Spleen (tissue), 11 donors: Measurements from ENCODE around the gene SCAMP4. TPM values are rescaled to one million over a fixed set of nuclear protein-coding genes. Genes with fewer than 3 reads are reported as not detected.

Experiments
- DNase-seq: peaks from one replicate; pipeline ENCODE4 v3.0.0-alpha.2; 2020
- H3K27ac ChIP-seq, 8 donors: fragments of 200-600 bp; sonication (generic) in 7 of 8; 1 replicate in 4 of 8; 2 replicates in 4 of 8; pipeline versions ENCODE4 v1.5.0 to v1.8.0; 2016 to 2021; ENCODE audit warnings: inconsistent platforms in 4 of 8, mild to moderate bottlenecking in 4 of 8, moderate library complexity in 1 of 8
- H3K27me3 ChIP-seq, 7 donors: fragments of 200-600 bp; sonication (generic) in 6 of 7; replicated peaks in 1 of 7; 1 replicate in 4 of 7; 2 replicates in 3 of 7; pipeline versions ENCODE4 v1.5.0 to v1.8.0; 2016 to 2021; ENCODE audit warnings: inconsistent platforms in 3 of 7, mild to moderate bottlenecking in 1 of 7
- H3K36me3 ChIP-seq, 6 donors: fragments of 200-600 bp; sonication (generic) in 5 of 6; 1 replicate in 4 of 6; 2 replicates in 2 of 6; pipeline versions ENCODE4 v1.5.0 to v1.8.0; 2016 to 2021; ENCODE audit warnings: inconsistent platforms in 2 of 6
- H3K4me1 ChIP-seq, 6 donors: fragments of 200-600 bp; sonication (generic) in 5 of 6; 1 replicate in 3 of 6; 2 replicates in 3 of 6; pipeline versions ENCODE4 v1.5.0 to v1.8.0; 2016 to 2021; ENCODE audit warnings: inconsistent platforms in 3 of 6
- H3K4me3 ChIP-seq, 8 donors: fragments of 200-600 bp; sonication (generic) in 7 of 8; 1 replicate in 4 of 8; 2 replicates in 4 of 8; pipeline versions ENCODE4 v1.5.0 to v1.8.0; 2016 to 2021; ENCODE audit warnings: inconsistent platforms in 4 of 8, mild to moderate bottlenecking in 4 of 8, moderate library complexity in 2 of 8
- H3K9me3 ChIP-seq, 8 donors: fragments of 200-600 bp; sonication (generic) in 7 of 8; 1 replicate in 4 of 8; 2 replicates in 4 of 8; pipeline versions ENCODE4 v1.5.0 to v1.8.0; 2016 to 2021; ENCODE audit warnings: inconsistent platforms in 4 of 8
- CTCF ChIP-seq, 11 experiments: fragments of 200-600 bp in 7 of 11; fragments of 450-650 bp in 4 of 11; sonication (generic) in 4 of 11; IDR thresholded peaks in 8 of 11; conservative IDR thresholded peaks in 3 of 11; 1 replicate in 7 of 11; 2 replicates in 4 of 11; pipeline versions ENCODE4 v1.4.0 to v1.8.0; 2016 to 2021; ENCODE audit warnings: antibody characterized with exemption in 11 of 11, inconsistent platforms in 4 of 11, mild to moderate bottlenecking in 1 of 11
- POLR2A ChIP-seq, 3 donors: fragments of 450-650 bp; IDR thresholded peaks; one replicate each; pipeline ENCODE4 v1.5.1; 2017; ENCODE audit warnings: antibody characterized with exemption in 3 of 3, mild to moderate bottlenecking in 1 of 3
- POLR2AphosphoS5 ChIP-seq, 3 donors: sonication (generic); formaldehyde crosslinking; IDR thresholded peaks; one replicate each; pipeline ENCODE4 v1.5.1; 2017; ENCODE audit warnings: antibody characterized with exemption in 3 of 3
- WGBS, 5 donors: extraction: QIAGEN DNeasy Blood & Tissue Kit in 3 of 5; methylation state at CpG; one replicate each; pipeline versions ENCODE4 v1.1.5 to v1.1.7; 2013 to 2018; 5-methylcytosine and 5-hydroxymethylcytosine counted together
- intact Hi-C: fragments of 100-400 bp; cut with DNase I; formaldehyde crosslinking; loops from one replicate; pipeline ENCODE4 v1.15.0; 2023; ENCODE audit warnings: low total_unique reads
- polyA plus RNA-seq, 3 donors: library from polyadenylated mRNA; stranded (reverse); fragments of 200-250 nt; gene quantifications; one replicate each; pipeline ENCODE4 v1.2.1, GENCODE V29; 2013
- total RNA-seq, 7 donors: library from RNA; depleted of rRNA in 3 of 7; stranded (reverse); fragments of >200 nt in 3 of 7; fragmentation: NEBNext Ultra II Directional in 4 of 7; extraction: Animal tissue kit (Norgen Biotek cat#: 25700) in 4 of 7; gene quantifications; one replicate each; pipeline versions ENCODE4 v1.1.0 to v1.2.1, GENCODE V29; 2016 to 2021
- donor health status: healthy with polysubstance abuse.
- donor health status: DM: no; HTN: no; CAD: no; lungs with moderate emphysema.
- donor health status: DM: no; HTN: no; CAD: no.
- donor health status: Bipolar disorder and iron deficiency.
- donor health status: healthy.
- donor health status: DM: no; HTN: no; CAD: no.
- donor health status: DM: yes; HTN: yes; CAD: no.

The SCAMP4 gene
- total and polyA plus RNA-seq, 10 donors: 13.0 to 92.2 (median 51.8) TPM

DNA sequence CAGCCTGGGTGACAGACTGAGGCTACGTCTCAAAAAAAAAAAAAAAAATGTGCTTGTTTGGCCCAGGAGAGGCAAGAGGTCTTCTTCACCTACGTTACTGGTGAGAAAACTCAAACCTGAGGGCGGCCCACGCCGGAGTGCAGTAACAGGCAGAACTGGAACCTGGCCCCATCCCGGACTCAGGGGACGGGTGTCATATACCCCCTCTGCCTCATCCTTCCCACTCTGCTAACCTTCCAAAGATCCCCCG lies 414 bp upstream of the SCAMP4 start:
- no peak for DNase-seq
- H3K27ac ChIP-seq: peak overlapping the region; percentile 58 to 94 (median 90)
- no peak for TF ChIP-seq CTCF (IDR thresholded peaks at IDR 0.05 in 8 of 11, conservative IDR thresholded peaks at IDR 0.05 in 3 of 11)
- TF ChIP-seq POLR2A (IDR thresholded peaks at IDR 0.05): no peak
- TF ChIP-seq POLR2AphosphoS5 (IDR thresholded peaks at IDR 0.05): no peak
- H3K4me1 ChIP-seq: peaks cover 27 to 91% (median 71%) of the 10 kb centered on the region in 6 donors
- intact Hi-C loops: no loop called here
- no peaks in the 10 kb centered on the region for H3K27me3 ChIP-seq
- H3K36me3 ChIP-seq: peaks cover 0 to 33% (median 0%) of the 10 kb centered on the region in 6 donors
- no peaks in the 10 kb centered on the region for H3K9me3 ChIP-seq
- H3K4me3 ChIP-seq: peak overlapping the region in 6 of 8 donors; percentile 55 to 83 (median 69)
- 27 to 40% (median 38%) methylated on average over 8 of the region's 8 CpGs for WGBS, 5 donors

- peaks cover 27 to 96% (median 75%) of the 10 kb centered on the region in 6 donors for H3K4me1 ChIP-seq
- H3K4me3 ChIP-seq: peak overlapping the region; percentile 51 to 83 (median 66)
- intact Hi-C loops: no loop called here
- 70 to 77% (median 72%) methylated on average over 15 of the region's 15 CpGs for WGBS, 5 donors
- peaks cover 0 to 35% (median 0%) of the 10 kb centered on the region in 6 donors for H3K36me3 ChIP-seq
- H3K27ac ChIP-seq: peak overlapping the region; percentile 58 to 94 (median 90)
- no peak for DNase-seq
- no peaks in the 10 kb centered on the region for H3K27me3 ChIP-seq
- TF ChIP-seq POLR2A (IDR thresholded peaks at IDR 0.05) (no peak), CTCF (IDR thresholded peaks at IDR 0.05 in 8 of 11, conservative IDR thresholded peaks at IDR 0.05 in 3 of 11) (no peak)
- H3K9me3 ChIP-seq: no peaks in the 10 kb centered on the region
Measured at GRCh38 chr19:1905863-1906375, 720 bp downstream of the SCAMP4 start.

GRCh38 chr19:1906985-1907562 lies 1.9 kb downstream of the SCAMP4 start:
- intact Hi-C loops: no loop called here
- Histone ChIP-seq H3K9me3 (no peaks in the 10 kb centered on the region), H3K27me3 (no peaks in the 10 kb centered on the region), H3K36me3 (peaks cover 0 to 42% (median 3%) of the 10 kb centered on the region in 6 donors), H3K4me1 (peaks cover 27 to 91% (median 75%) of the 10 kb centered on the region in 6 donors), H3K4me3 (no peak overlapping the region), H3K27ac (peak overlapping the region in 4 of 8 donors; percentile 9 to 65 (median 28))
- no peak for DNase-seq
- TF ChIP-seq POLR2A (IDR thresholded peaks at IDR 0.05): no peak
- TF ChIP-seq POLR2AphosphoS5 (IDR thresholded peaks at IDR 0.05): no peak
- no peak for TF ChIP-seq CTCF (IDR thresholded peaks at IDR 0.05 in 8 of 11, conservative IDR thresholded peaks at IDR 0.05 in 3 of 11)
- 84 to 97% (median 94%) methylated on average over 10 of the region's 10 CpGs for WGBS, 5 donors

DNA sequence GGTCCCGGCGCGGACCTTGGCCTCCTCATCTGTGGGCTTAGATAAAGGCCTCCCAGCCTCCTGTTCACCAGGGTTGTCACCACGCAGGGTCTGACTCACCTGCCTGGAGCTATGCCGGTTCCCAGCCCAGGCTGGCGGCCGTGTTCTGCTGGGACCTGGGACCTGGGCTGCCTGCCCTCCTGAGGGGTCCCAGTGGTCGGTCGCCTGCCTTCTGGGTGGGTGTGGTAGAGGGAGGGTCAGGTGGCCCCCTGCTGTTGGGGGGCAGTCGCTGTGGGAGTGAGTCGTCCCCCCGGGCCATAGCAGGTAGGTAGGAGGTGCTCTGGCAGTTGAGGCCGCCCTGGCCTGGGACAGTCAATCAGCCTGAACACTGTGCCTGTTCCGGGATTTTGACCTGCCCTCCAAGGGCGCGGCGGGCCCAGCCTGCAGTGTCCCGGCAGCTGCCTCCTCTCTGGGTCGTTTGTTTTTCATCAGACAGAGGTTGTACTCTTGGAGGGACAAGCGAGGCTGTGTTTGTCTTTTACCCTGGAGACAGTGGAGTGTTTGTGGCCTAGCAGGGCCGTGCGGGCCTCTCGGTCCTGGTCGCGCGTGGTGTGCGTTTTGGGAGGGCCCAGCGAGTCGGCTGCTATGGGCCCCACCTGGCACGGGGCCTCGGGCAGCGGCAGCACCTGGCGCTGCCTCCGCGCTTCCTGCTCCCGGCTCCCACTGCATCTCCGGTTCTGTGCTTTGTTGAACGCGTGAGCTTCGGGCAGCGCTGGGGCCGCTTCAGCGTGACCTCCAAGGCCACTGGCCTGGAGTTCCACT lies 2.6 kb downstream of the SCAMP4 start:
- H3K36me3 ChIP-seq: peaks cover 0 to 49% (median 10%) of the 10 kb centered on the region in 6 donors
- peak overlapping the region in 5 of 8 donors; percentile 9 to 65 (median 32) for H3K27ac ChIP-seq
- no peaks in the 10 kb centered on the region for H3K9me3 ChIP-seq
- H3K27me3 ChIP-seq: no peaks in the 10 kb centered on the region
- peak overlapping the region in 1 of 8 donors; percentile 30 for H3K4me3 ChIP-seq
- H3K4me1 ChIP-seq: peaks cover 26 to 84% (median 71%) of the 10 kb centered on the region in 6 donors
- intact Hi-C loops: no loop called here
- 78 to 88% (median 83%) methylated on average over 14 to 43 of the region's 43 CpGs for WGBS, 5 donors
- peak in 1 of 3 donors; percentile 40 for TF ChIP-seq POLR2AphosphoS5 (IDR thresholded peaks at IDR 0.05)
- no peak for TF ChIP-seq CTCF (IDR thresholded peaks at IDR 0.05 in 8 of 11, conservative IDR thresholded peaks at IDR 0.05 in 3 of 11)
- DNase-seq: no peak
